PC-9 (cell line): ENCODE data around the gene HERPUD2. TPM values are rescaled to one million over a fixed set of nuclear protein-coding genes. Genes with fewer than 3 reads are reported as not detected.

Source experiments
- BruUV-seq: library from RNA; stranded (reverse); fragments of 400-500 nt; replicated peaks from 2 replicates; lab custom pipeline; 2021; lab: Mats Ljungman, UMichigan
- CTCF ChIA-PET: fragments of 300-600 bp; sonication (Branson Sonifier 250); formaldehyde crosslinking; loops from one replicate; lab custom pipeline; 2022; ENCODE audit warnings: antibody characterized with exemption; lab: Charles Lee
- POLR2A ChIA-PET: fragments of 300-600 bp; sonication (Branson Sonifier 250); formaldehyde crosslinking; loops from one replicate; lab custom pipeline; 2022; ENCODE audit warnings: antibody characterized with exemption; ENCODE audit not compliant: unreplicated experiment; lab: Charles Lee
- DNase-seq, 2 experiments: peaks; one replicate each; pipeline versions ENCODE4 v3.0.0 to v3.0.0-alpha.2; 2015 to 2022; ENCODE audit warnings: mixed read lengths in 1 of 2
- H2AFZ ChIP-seq: fragments of 200-600 bp; sonication (generic); 2 replicates; pipeline ENCODE4 v1.8.1; 2017; ENCODE audit warnings: antibody characterized with exemption
- H3F3A ChIP-seq: fragments of 200-600 bp; sonication (generic); 2 replicates; pipeline ENCODE4 v1.8.1; 2017; ENCODE audit warnings: antibody characterized with exemption, mild to moderate bottlenecking, low read depth; ENCODE audit not compliant: insufficient read depth
- H3K27ac ChIP-seq: fragments of 200-600 bp; sonication (generic); 2 replicates; pipeline ENCODE4 v1.6.1; 2016; ENCODE audit warnings: mixed run types
- H3K27me3 ChIP-seq: fragments of 200-600 bp; sonication (generic); 2 replicates; pipeline ENCODE4 v1.6.1; 2016; ENCODE audit warnings: low read depth, mixed run types; ENCODE audit not compliant: insufficient read depth
- H3K36me3 ChIP-seq: fragments of 200-600 bp; sonication (generic); 2 replicates; pipeline ENCODE4 v1.6.1; 2016; ENCODE audit warnings: low read depth, mixed run types
- H3K4me1 ChIP-seq: fragments of 200-600 bp; sonication (generic); replicated peaks from 2 replicates; pipeline ENCODE4 v1.6.1; 2016; ENCODE audit warnings: mixed run types; ENCODE audit not compliant: insufficient read depth
- H3K4me2 ChIP-seq: fragments of 200-600 bp; sonication (generic); 2 replicates; pipeline ENCODE4 v1.6.1; 2017; ENCODE audit warnings: mixed run types
- H3K4me3 ChIP-seq: fragments of 200-600 bp; sonication (generic); 2 replicates; pipeline ENCODE4 v1.6.1; 2016; ENCODE audit warnings: mixed run types
- H3K79me2 ChIP-seq: fragments of 200-600 bp; sonication (generic); 2 replicates; pipeline ENCODE4 v1.6.1; 2017; ENCODE audit warnings: low read depth, mixed run types
- H3K9me2 ChIP-seq: fragments of 200-600 bp; sonication (generic); 2 replicates; pipeline ENCODE4 v1.8.1; 2017; ENCODE audit warnings: mild to moderate bottlenecking; ENCODE audit not compliant: insufficient read depth
- H3K9me3 ChIP-seq: fragments of 200-600 bp; sonication (generic); 2 replicates; pipeline ENCODE4 v1.8.1; 2016; ENCODE audit warnings: low read depth; ENCODE audit not compliant: insufficient read depth
- H4K20me1 ChIP-seq: fragments of 200-600 bp; sonication (generic); 2 replicates; pipeline ENCODE4 v1.8.1; 2017; ENCODE audit not compliant: insufficient read depth
- EZH2 ChIP-seq: fragments of 200-600 bp; sonication (generic); IDR thresholded peaks from 2 replicates; pipeline ENCODE4 v1.8.0; 2017; ENCODE audit warnings: antibody characterized with exemption, low read depth
- intact Hi-C: fragments of 100-400 bp; cut with micrococcal nuclease; formaldehyde crosslinking; loops from one replicate; pipeline ENCODE4 v1.10.0; 2022; ENCODE audit not compliant: unreplicated experiment
- total RNA-seq: library from RNA; stranded (reverse); gene quantifications from 2 replicates; pipeline ENCODE4 v1.2.3, GENCODE V29; 2021
- TF ChIP-seq, protein P1 (sequence below): fragments of 200-600 bp; sonication (generic); conservative IDR thresholded peaks from 2 replicates; pipeline ENCODE4 v1.6.1; 2017; ENCODE audit warnings: mixed run types, antibody characterized with exemption, mild to moderate bottlenecking, moderate library complexity

HERPUD2 gene
- total RNA-seq, 1 experiment from 2014 or later = 53.4 TPM

DNA sequence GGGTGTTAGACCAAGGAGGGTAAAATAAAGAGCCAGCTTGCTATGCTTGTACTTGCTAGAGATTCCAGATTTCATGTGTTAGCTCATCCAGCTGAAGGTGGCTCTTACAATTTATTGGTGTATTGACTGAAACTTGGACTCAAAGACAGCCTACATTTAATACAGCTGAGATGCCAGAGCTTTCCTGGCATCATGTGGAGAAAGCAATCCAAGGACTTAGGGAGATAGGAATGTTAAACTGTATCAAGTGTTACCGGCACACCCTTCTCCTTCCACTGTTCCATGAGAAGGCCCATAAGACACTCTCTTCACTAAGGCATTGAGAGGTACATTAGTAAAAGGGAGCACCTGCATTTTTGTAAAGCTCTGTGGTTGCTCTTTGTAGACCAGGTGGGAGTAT lies 9.3 kb upstream of the HERPUD2 start:
- TF ChIP-seq, protein P1, sequence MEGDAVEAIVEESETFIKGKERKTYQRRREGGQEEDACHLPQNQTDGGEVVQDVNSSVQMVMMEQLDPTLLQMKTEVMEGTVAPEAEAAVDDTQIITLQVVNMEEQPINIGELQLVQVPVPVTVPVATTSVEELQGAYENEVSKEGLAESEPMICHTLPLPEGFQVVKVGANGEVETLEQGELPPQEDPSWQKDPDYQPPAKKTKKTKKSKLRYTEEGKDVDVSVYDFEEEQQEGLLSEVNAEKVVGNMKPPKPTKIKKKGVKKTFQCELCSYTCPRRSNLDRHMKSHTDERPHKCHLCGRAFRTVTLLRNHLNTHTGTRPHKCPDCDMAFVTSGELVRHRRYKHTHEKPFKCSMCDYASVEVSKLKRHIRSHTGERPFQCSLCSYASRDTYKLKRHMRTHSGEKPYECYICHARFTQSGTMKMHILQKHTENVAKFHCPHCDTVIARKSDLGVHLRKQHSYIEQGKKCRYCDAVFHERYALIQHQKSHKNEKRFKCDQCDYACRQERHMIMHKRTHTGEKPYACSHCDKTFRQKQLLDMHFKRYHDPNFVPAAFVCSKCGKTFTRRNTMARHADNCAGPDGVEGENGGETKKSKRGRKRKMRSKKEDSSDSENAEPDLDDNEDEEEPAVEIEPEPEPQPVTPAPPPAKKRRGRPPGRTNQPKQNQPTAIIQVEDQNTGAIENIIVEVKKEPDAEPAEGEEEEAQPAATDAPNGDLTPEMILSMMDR = no peak
- TF ChIP-seq EZH2 = no peak
- intact Hi-C loops = no loop called here
- H3K4me1 ChIP-seq = peaks cover 12% of the 10 kb centered on the region
- no peaks in the 10 kb centered on the region for H4K20me1 ChIP-seq
- H3K27me3 ChIP-seq = no peaks in the 10 kb centered on the region
- no peaks in the 10 kb centered on the region for H3K9me3 ChIP-seq
- H3K27ac ChIP-seq = no peak overlapping the region
- H3K4me3 ChIP-seq = no peak overlapping the region
- no peak overlapping the region for H2AFZ ChIP-seq
- no peak overlapping the region for H3K4me2 ChIP-seq
- no peak for DNase-seq
- no peaks in the 10 kb centered on the region for H3K36me3 ChIP-seq
- no TSS peak for BruUV-seq
- H3K79me2 ChIP-seq = no peaks in the 10 kb centered on the region
- CTCF ChIA-PET = no interaction called here
- peaks cover 14% of the 10 kb centered on the region; the same call in 1 of the 2 replicates for H3F3A ChIP-seq
- no peaks in the 10 kb centered on the region for H3K9me2 ChIP-seq
- POLR2A ChIA-PET = interaction anchor here (0.6 kb wide), 2 partner anchors 132 to 391 kb away, joined by 7 read pairs; no protein-coding TSS in a partner anchor

DNA sequence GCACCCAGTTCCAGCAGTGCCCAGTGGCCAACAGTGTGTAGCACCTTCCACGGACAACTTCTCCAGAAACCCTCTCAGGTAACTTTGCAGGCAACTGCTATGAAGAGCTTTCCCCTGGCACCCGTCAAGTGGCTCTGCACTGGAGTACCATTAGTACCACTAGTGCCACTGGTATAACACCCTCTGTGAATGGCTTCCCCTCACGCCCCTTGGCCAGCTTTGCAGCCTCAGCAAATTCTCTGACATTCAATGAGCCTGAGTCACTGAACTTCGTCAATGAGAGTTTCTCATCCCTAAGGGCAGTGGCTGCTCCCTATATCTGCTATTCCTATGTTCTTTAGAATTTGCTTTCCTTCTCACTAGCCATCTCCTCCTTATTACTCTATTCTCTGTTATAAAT lies 7.6 kb upstream of the HERPUD2 start:
- intact Hi-C loops = no loop called here

DNA sequence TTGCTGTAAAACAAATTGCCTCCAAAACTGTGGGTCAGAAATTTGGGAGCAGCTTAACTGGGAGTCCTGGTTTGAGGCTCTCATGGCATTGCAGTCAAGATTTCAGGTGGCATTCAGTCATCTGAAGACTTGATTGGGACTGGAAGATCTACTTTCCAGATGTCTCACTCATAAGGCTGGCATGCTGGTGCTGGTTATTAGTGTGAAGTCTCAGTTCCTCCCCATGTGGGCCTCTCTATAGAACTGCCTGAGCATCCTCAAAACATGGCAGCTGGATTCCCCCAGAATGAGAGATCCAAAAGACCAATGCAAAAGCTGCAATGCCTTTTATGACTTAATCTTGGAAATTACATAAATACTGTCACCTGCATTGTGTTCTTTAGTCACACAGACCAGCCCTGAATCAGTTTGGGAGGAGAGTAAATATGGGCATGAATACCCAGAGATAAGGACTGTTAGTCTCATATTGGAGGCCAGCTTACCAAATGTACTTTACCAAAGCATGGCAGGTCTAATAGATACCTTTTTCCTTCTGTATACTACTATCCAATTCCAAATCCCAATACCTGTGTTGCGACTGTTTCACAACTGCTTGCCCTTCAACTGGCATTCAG lies 6.5 kb upstream of the HERPUD2 start:
- H3K4me2 ChIP-seq = no peak overlapping the region
- H3K79me2 ChIP-seq = peaks cover 2% of the 10 kb centered on the region; the same call in 1 of the 2 replicates
- H3K9me3 ChIP-seq = peaks cover 9% of the 10 kb centered on the region; the same call in 1 of the 2 replicates
- no TSS peak for BruUV-seq
- H4K20me1 ChIP-seq = no peaks in the 10 kb centered on the region
- ChIA-PET POLR2A (no interaction called here), CTCF (interaction anchor here (0.5 kb wide), 1 partner anchor 241 kb away, joined by 3 read pairs; no protein-coding TSS in a partner anchor)
- no peak overlapping the region for H3K27ac ChIP-seq
- no peaks in the 10 kb centered on the region for H3K27me3 ChIP-seq
- TF ChIP-seq, protein P1 = no peak
- TF ChIP-seq EZH2 = no peak
- no peak for DNase-seq
- H3K4me1 ChIP-seq = peaks cover 20% of the 10 kb centered on the region
- intact Hi-C loops = no loop called here
- no peak overlapping the region for H3K4me3 ChIP-seq
- H2AFZ ChIP-seq = no peak overlapping the region
- H3K9me2 ChIP-seq = no peaks in the 10 kb centered on the region
- H3K36me3 ChIP-seq = no peaks in the 10 kb centered on the region
- peaks cover 35% of the 10 kb centered on the region for H3F3A ChIP-seq

More for the DNA sequence above, 7.6 kb upstream of the HERPUD2 start:
- no peak for DNase-seq
- no TSS peak for BruUV-seq
- Histone ChIP-seq H4K20me1 (no peaks in the 10 kb centered on the region), H3K27me3 (no peaks in the 10 kb centered on the region), H3K4me1 (peaks cover 13% of the 10 kb centered on the region), H3K27ac (no peak overlapping the region), H3F3A (peaks cover 23% of the 10 kb centered on the region), H3K36me3 (no peaks in the 10 kb centered on the region), H3K9me2 (no peaks in the 10 kb centered on the region), H3K4me3 (no peak overlapping the region), H3K9me3 (no peaks in the 10 kb centered on the region), H3K79me2 (no peaks in the 10 kb centered on the region), H2AFZ (no peak overlapping the region), H3K4me2 (no peak overlapping the region)
- TF ChIP-seq, protein P1 = no peak
- no peak for TF ChIP-seq EZH2
- ChIA-PET CTCF (no interaction called here), POLR2A (no interaction called here)
